Measurements from ENCODE around the gene POLN.
A peak's percentile ranks its signal among the peaks of the same experiment; 100 is the strongest.

Gene POLN

DNA sequence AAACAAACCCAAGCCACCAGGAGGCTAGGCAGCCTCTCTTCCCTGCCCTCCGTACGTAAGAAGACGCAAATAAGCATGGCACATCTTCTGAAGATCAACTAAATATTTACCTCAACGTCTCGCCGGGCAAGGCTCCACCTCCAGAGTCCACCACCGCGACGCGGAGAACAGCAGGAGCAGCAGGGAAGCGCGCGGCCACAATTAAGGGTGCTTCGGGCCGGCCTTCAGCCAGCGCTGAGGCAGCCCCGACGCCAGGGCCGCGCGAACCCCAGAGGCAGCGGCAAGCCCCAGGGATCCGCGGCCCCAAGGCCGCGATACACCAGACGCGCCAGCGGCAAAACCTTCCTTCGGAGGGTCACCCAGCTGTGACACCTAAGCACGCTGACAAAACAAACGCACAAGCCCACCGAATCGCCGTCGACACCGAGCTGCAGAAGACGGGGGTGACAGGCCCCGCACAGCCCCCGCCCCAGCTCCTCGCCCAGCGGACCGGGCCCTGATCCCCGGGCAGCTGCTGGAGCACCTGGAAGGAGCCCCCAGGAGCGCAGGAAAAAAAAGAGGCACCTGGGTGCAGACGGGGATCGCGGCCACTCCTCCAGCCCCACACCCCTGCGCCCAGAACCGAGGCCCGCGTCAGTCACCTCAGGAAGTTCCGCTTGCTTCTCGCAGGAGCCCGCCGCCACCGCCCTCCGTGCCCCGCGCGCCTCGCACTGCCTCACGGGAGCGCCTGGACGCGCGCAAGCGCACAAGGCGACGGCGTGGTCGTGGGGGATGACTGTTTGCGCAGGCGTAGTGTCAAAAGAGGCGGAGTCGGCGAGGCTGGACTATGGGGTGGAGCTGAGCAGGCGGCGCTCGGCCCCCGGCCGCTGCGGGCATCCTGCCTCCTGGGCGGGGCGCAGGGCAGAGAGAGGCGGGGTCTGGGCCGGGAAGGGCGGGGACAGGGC, at the start of gene POLN, which contains the start of gene HAUS3:
POLN (minus strand) TSS at position 712 of the 944 bp plus-strand sequence. CDS start 12,890 bp downstream, outside the sequence.
HAUS3 (minus strand) TSS at position 712 of the 944 bp plus-strand sequence. CDS start 1,175 bp downstream, outside the sequence.
- DNase-seq: peak; percentile 99

DNA sequence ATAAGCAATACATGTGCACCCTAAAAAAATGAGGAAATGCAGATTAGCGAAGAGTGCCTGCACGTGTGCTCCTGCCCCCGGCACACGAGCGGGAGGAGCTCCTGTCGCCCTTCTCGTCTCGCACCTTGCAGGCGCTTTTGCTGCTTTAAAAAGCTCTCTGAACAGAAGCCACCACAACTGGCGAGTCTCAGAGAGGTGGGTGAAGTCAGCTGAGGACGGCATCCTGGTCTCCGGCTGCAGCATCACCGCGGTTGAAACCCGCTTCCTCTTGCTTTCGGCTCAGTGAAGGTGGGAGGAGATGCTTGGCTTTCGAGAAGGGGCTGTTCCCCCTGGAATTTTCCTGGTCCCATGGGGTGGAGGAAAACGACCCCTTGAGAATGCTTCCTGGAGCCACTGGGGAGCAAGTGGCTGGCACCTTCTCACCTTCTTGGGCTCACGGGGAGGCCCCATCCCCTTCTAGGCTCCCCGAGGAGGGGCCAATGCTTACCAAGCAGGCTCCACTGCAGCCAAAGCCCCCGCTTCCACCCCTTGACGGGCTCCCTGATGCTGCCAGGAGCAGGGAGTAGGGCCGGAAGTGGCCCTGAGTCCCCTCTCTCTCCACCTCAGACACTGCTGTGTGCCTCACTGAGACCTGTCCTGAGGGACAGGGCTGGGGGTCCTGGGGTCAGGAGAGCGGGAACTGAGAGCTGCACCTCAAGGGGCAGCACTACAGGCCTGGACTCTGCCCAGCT, 49.2 kb upstream of the POLN start:
- DNase-seq: peak; percentile 39

DNA sequence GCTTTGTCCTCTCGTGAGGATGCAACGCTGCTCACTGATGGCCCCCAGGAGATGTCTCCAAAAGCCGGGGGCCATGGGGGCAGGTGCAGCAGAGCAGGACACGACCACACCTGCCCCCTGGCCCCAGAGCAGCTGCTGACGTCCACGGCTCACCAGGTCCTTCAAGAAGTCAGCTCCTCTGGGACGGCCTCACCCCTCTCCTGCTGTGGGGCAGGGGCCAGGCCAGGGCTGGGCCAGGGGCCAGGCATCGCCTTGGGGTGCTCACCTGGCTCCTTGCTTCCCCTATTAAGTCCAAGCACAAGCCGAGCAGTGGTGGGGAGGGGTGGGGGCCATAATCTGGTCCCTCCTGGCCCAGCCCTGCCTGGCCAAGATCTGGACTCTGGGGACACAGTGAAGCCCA, 48.6 kb upstream of the POLN start:
- peak; percentile 40 for DNase-seq

DNA sequence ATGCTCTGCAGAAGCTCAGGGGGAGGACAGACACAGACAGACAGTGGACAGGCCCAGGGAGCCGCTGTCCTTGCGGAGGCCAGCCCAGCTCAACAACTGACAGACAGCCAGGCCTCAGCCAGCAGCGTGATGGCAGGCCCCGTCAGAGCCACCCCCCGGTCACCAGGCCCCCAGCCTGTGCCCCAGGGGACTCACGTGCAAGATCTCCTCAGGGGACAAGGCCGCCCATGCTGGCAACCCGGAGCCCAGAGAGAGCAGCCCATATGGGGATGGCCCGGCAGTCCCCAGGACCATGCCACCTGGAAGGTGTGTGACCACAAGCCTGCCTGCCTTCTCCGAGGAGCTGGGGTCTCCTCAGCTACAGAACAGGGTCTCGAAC, 48.0 kb upstream of the POLN start:
- DNase-seq: peak; percentile 35

DNA sequence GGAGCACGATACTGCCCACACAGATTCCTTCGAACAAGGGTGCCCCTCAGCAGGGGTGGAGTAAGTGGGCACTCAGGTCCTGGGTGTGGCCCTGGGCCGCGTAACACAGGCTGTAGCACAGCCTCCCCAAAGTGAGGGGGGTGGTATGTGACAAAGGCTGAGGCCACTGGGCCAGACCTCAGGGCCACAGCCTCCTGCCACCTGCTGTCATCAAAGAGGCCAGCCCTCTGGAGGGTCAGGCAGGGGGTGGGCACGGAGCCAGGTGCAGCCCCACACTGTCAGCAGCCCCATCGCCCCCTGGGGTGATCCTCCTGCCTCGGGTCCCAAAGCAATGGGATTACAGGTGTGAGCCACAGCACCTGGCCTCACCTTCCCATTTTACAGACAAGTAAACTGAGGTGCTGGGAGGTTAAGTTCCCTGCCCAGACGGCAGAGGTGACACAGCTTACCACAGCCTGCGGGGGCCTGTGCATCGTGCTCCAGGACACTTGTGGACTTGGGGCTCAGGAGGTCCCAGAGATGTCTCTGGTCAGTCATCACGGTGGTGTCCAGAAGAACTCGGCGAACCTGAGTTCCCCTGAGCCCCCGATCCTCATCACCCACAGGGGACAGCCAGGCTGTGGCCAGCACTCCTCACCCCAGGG, 47.5 kb upstream of the POLN start:
- peak; percentile 39 for DNase-seq

DNA sequence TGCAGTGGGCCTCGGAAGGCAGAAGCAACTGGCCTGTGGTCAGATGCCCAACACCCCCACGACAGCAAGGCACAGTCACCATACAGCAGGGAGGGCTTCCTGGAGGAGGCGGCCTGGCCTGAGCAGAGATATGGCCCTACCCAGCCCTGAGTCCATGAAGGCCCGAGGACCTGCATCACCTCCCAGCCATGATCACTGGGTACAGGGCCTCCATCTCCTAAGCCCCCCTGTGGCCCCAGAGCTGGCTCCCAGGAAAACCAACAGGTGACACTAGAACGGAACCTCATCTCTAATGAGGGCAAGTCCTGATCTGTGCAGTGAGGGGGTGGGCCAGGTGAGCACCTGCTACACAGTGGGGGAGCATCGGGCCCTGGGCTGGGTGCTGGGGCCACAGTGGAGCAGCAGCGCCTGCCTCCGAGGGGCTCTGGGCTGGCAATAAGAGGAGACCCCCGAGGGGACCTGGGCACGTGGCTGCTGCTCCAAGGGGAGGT, 46.2 kb upstream of the POLN start:
- DNase-seq: peak; percentile 28

DNA sequence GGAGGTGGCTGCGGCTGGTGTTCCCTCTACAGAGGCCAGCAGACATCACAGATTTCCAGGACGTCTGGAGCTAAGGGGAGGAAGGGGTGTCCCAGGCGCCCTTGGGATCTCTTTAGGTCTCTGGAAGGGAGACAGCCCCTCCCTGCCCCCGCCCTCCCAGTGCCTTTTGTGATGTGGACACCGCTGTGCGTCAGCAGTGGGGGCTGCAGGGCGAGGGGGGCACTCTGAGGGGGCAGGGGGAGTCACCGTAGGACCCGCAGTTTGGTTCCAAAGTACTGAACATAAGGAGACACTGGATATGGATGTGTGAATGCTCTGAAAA, 45.6 kb upstream of the POLN start:
- DNase-seq: peak; percentile 17

DNA sequence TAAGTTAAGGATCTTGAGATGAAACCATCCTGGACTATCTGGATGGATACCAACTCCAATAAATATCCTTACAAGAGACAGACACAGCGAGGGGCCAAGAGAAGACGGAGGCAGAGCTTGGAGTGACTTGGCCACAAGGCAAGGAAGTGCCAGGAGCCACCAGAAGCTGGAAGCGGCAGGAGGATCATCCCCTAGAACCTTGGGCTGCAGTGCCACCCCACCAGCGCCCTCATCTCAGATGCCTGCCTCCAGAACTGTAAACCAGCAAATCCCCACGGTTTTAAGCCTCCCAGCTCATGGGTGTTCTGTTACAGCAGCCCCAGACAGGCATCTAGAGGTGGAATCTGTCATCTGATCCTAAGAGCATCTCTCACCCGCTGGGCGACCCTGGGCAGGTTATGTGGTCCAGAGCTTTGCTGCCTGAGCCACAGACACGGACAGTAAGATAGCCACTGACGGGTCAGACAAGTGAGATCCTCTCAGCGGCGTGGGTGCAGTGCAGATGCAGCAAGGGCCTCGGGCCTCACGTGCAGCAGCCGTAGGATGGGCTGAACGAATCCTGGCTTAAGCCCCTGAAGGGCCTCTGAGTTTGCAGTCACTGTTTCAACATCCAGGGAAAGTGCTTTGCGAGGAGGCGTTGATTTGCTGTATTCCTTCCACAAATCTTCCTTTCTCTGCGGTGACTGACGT, 45.1 kb upstream of the POLN start:
- DNase-seq: peak; percentile 39

DNA sequence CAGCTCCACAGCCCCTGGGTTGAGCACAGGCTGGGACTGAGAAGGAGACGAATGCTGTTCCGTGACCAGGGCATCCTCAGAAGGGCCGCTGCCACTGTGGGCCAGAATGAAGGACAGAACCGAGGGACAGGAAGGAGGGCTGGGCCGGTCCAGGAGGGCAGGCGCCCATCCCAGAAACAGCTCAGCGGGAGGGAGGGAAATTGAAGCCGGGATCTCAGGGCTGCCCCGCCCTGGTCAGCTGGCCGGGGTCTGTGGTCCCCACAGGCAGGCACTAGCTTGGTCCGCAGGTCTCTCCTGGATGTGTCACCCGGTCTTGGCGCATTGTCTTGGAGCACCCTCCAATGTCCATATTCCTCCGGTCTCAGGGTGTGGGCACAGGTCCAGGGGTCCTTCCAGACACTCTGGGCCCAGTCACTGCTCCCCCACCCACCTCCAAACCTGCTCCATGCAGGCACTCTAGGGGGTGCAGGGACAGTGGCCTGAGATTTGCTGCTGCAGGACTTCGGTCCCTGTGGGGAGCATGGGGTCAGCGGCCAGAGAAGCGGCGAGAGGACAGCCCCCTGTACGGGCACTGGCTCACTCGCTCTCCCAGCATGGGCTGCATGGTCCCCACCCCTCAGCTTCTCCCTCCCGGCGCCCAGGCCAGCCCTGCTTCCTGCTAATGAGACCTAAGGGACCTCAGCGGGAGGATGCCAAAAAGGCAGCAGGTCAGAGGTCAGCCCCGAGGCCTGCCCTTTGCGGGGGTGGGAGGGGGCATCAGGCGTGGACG, 43.9 kb upstream of the POLN start:
- peak; percentile 34 for DNase-seq

DNA sequence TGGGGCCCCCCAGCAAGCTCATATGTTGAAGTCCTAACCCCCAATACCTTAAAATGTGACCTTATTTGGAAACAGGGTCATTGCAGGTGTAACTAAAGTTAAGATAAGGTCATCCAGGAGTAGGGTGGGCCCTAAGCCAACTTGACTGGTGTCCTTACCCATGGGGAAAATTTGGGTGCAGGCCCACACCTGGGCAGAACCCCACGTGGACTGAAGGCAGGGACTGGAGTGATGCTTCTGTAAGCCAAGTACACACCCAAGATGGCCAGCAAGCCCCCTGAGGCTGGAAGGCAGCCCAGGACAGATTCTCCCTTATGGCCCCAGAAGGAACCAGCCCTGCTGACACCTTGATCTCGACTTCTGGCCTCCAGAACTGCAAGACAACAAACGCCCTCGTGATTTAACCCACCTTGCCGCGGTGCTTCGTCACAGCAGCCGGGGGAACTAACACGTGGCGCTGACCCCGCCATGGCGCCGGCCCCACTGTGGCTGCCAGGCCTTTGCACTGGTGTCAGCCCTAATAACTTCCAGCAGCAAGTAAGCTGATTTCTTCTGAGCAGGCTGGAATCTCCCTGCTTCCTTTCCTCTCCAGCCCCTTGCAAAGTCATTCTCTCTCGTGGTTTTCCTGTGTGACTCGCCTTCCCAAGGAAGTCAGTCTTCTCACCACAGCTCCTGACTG, 43.2 kb upstream of the POLN start:
- peak; percentile 30 for DNase-seq

DNA sequence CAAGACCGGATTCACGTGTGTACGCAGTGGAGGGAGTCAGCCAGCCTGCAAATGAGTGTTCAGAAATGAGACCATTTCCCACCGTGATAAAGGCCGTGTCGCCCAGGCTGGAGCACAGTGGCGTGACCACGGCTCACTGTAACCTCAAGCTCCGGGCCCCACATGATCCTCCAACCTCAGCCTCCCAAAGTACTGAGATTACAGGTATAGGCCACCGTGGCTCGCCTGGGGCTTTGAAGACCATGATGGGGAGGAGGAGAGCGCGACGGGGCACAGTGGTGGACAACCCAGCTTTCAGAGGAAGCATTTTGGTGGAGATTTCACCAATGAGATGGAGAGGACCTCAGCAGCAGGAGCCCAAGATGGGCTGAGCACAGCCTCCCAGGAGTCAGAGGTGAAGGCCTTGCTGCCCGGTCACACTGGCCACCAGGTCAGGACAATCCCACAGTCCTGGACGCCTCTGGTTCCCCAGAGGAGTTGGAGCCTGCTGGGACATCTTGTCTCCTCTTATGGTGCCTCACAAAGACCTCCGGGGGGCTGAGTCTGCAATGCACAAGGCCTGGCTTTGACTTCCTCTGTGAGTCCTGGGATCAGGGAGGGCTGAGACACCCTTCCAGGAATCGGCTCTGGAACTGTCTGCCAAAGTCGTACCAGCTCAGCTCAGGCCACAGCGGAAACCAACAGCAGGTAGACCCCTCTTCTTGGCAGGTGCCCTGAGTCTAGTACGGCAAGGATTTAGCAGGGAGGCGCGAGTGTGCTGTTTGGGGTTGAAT, 42.4 kb upstream of the POLN start:
- DNase-seq: peak; percentile 20

DNA sequence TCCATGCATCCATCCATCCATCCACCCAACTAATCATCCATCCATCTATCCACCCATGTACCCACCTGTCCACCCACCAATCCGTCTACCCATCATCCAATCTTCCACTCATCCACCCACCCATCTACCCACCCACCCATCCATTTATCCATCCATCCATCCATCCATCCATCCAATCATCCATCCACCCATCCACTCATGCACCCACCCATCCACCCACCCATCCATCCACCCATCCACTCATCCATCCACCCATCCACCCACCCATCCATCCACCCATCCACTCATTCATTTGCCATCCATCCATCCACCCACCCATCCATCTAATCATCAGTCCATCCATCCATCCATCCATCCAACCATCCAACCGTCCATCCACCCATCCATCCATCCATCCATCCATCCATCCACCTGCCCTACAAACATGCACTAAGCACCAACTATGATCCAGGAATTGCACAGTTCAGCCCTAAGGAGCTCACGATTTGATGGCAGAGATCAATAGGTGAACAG, 41.3 kb upstream of the POLN start:
- DNase-seq: no peak

DNA sequence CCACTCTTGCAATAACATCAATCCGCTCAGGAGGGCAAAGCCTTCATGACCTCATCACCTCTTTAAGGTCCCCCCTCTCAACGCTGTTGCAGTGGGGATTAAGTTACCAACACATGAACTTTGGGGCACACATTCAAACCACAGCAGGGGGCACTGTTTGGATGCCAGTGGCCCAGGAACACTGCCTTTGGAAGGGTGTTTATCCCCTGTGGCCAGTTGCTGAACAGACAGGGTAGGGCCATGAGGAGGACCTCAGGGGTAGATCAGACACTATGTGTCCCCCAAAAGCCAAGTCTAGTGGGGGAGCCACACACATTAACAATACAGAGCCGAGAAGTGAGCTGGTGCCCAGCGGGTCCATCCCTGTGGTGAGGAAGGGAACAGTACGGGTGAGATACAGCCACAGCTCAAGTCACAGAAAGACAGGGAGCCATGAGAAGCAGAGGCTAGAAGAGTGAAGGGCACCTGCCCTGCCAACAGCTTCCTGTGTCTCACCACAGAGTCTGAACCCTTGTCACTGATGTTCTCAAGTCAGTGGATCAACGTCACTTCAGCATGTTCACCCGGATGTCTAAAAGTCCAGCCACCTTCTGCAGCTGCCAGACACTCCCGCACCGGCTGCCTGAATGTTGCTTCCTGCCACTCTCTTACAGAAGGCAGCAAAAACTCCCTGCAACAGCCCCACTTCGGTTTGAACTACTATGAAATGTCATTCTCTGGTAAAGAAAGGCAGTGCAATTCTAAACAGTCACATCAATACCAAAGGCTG, 39.8 kb upstream of the POLN start:
- no peak for DNase-seq

DNA sequence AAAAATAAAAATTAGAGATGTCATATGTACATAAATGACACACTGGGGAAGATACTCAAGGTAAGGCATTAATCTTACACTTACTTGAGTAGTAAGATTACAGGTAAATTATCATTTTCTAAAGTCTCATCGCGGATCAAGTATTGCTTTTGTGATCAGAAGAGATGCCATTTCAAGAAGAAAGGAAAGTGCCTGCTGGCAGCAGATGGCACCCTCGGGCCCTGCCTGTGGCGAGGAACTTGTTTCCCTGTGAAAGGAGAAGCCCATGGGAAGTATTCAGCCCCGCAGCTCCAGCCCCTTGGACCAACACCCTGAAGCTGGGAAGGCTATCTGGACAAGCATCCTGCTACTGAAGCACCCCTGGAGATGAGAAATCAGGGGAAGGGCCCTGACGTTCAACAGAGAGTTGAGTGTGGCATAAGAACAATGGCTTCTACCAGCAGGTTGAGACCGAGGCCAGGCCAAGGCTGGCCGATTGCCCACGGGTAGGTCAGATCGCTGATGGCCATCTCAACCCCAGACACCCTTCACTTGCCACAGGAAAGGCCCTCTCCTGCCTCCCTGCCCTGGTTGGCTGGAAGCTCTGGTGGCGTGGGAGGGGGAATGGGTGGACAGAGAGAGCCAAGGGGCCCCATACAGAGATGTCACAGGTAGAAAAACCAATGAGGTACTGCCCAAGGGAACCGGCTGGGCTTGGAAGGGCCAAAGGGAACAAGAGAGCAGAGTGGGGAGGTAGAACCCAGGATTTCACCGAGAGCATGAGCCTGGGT, 38.8 kb upstream of the POLN start:
- DNase-seq: no peak

DNA sequence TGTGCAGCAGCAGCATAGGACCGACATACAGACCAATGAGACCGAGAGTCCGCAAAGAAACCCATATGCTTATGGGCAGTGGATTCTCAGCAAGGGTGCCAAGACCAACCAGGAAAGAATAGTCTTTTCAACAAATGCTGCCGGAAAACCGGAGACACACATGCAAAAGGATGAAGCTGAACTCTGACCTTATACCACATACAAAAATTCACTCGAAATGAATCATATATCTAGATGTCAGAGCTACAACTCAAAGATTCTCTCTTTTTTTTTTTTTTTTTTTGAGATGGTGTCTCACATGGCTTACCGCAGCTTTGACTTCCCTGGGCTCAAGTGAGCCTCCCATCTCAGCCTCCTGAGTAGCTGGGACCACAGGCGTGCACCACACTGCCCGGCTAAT, 36.0 kb upstream of the POLN start:
- no peak for DNase-seq

DNA sequence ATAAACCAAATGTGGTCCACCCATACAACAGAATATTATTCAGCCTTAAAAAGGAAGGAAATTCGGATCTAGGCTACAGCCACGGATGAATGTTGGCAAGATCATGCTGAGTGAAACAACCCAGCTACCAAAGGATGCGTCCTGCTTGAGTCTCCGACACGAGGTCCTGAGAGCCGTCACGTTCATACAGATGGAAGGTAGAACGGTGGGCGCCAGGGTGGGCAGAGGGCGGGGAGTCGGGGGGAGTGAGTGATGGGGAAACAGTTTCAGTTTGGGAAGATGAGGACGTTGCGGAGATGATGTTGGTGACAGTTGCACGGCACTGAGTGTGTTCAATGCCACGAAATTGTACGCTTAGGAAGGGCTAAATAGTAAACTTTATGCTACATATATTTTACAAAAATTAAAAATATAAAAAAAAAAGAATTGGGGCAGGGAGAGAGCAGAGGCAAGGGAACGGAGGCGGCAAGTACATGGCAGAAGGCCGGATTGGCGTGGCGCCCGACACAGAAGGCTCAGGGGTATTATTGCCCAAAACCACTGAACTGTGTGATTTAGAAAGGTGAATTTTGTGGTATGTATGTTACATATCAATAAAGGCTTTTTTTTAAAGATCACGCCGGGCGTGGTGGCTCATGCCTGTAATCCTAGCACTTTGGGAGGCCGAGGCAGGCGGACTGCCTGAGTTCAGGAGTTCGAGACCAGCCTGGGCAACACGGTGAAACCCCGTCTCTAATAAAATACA, 34.8 kb upstream of the POLN start:
- DNase-seq: no peak

DNA sequence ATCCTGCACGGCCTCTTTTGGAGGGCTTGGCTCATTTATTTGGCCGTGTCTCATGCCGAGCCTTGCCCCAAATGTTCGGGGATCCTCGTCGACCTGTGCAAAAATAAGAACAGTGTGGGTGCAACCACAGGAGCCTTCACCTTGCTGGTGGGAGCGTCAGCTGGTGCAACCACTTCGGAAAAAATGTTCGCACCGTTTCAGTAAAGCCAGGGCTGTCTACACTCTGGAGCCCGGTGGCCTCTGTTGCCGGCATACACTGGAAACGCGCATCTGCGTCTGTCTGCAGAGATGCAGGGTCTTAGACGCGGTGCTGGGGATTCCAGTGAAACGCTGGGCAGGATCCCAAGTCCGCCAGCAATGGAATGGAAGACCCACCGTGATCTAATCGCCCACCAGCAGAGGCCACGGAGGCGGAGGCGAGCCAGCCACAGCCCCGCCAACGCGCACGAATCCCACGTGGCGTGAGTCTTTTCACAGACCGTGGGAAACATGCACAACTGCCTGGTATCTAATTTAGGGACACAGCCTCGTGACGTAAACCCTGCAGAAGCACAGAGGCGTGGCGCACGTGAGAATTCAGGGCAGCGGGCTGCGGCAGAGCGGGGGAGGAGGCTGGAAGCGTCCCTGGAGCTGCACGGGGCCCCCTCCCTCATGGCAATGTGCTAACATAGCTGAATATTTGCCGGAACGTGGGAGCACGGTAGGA, 33.8 kb upstream of the POLN start:
- DNase-seq: no peak

Data from right forelimb (tissue), 1 donor.